ENCODE measurements around the gene MED13L. TPM values are rescaled to one million over a fixed set of nuclear protein-coding genes. Genes with fewer than 3 reads are reported as not detected.
"Not testable (repeated sequence)": the region's sequence is repeated elsewhere in the genome, so short reads cannot be mapped to it uniquely, and the experiment has no call there.

The MED13L gene
- total and polyA plus RNA-seq, 2 of the 4 experiments (the other 2 are of a cell fraction): 17.9 to 49.1 TPM

DNA sequence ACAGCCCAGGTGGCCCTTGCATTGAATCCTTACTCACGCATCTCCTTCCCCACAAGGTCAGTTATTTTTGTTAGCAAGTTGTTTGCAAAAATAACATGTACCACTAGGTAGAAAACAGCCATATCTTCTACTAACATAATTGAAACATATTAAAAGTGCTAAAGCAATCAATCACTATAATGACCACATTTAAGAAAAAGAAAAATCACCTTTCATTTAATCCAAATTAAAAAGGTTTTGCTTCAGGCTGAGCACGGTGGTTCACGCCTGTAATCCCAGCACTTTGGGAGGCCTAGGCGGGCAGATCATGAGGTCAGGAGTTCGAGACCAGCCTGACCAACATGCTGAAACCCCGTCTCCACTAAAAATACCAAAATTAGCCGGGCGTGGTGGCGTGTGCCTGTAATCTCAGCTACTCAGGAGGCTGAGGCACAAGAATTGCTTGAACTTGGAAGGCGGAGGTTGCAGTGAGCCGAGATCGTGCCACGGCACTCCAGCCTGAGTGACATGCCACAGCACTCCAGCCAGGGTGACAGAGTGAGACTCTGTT, 38.8 kb downstream of the MED13L start:
- POLR2A ChIA-PET (ENCODE audit: unreplicated experiment); BruUV-seq (replicated peaks): not testable (repeated sequence)

More for the DNA sequence above, 38.8 kb downstream of the MED13L start:
- H4K8ac ChIP-seq (ENCODE audit: low read depth in 2 of 2, low read length in 2 of 2); CTCF ChIA-PET; H3K27me3 ChIP-seq (ENCODE audit: control insufficient read depth, insufficient read depth, low read length); H2AK5ac ChIP-seq (ENCODE audit: low read depth, low read length); H2BK120ac ChIP-seq (ENCODE audit: low read depth, low read length); H3K4ac ChIP-seq (ENCODE audit: low read depth, low read length); H3K9me1 ChIP-seq (ENCODE audit: insufficient read depth, low read length); DNase-seq; H3K56ac ChIP-seq (ENCODE audit: extremely low read depth, insufficient read depth, low read length); dilution Hi-C loops (cut with HindIII; ENCODE audit: low sequenced_read_pairs, unreplicated experiment); in situ Hi-C loops (cut with MboI; ENCODE audit: low sequenced_read_pairs); H3K9ac ChIP-seq (ENCODE audit: low read depth, low read length); H2AFZ ChIP-seq (replicated peaks; ENCODE audit: low read length, poor library complexity); H4K91ac ChIP-seq (ENCODE audit: insufficient read depth, low read depth, low read length); H2AK9ac ChIP-seq (replicated peaks; ENCODE audit: low read depth, low read length, poor library complexity); ATAC-seq (ENCODE audit: low read depth); H3K27ac ChIP-seq (ENCODE audit: insufficient read depth, low read length); H3K23ac ChIP-seq (ENCODE audit: low read depth, low read length); H2BK20ac ChIP-seq (ENCODE audit: low read depth, low read length); H3K18ac ChIP-seq (ENCODE audit: low read depth, low read length); H3K9me3 ChIP-seq (ENCODE audit: control insufficient read depth, insufficient read depth, low read length); H2BK15ac ChIP-seq (ENCODE audit: low read depth, low read length); H2BK5ac ChIP-seq (ENCODE audit: low read depth, low read length, poor library complexity, severe bottlenecking); H3K36me3 ChIP-seq (ENCODE audit: control insufficient read depth, insufficient read depth, low read length); H3K14ac ChIP-seq (replicated peaks; ENCODE audit: low read depth, low read length); H3K4me1 ChIP-seq (ENCODE audit: control insufficient read depth, insufficient read depth, low read length); H3K4me3 ChIP-seq (ENCODE audit: insufficient read depth, low read depth, low read length); H4K5ac ChIP-seq (ENCODE audit: low read depth, low read length); H3K4me2 ChIP-seq (ENCODE audit: low read depth, low read length): not testable (repeated sequence)
- peaks cover 10 to 64% of the 10 kb centered on the region in 2 experiments for H3K79me1 ChIP-seq (ENCODE audit: low read depth in 1 of 2, low read length in 2 of 2)
- intact Hi-C loops (cut with micrococcal nuclease): loop anchor here (5.0 kb wide), 2 partner anchors 96 to 221 kb away; no protein-coding TSS in a partner anchor
- H4K20me1 ChIP-seq (ENCODE audit: insufficient read depth, low read length): peaks cover 78% of the 10 kb centered on the region
- WGBS, 2 experiments (ENCODE audit: extremely low coverage in 2 of 2, insufficient read length in 1 of 2): 100% methylated on average over 6 of the region's 13 CpGs; no CpG with 5 or more reads in 1 of the 2 experiments
